Progenitor cell of endocrine pancreas (in vitro differentiated cells): ENCODE results near the gene NDST4. TPM values are rescaled to one million over a fixed set of nuclear protein-coding genes. Genes with fewer than 3 reads are reported as not detected.

ENCODE experiments used
- DNase-seq: peaks from one replicate; pipeline ENCODE4 v3.0.0; 2021; ENCODE audit warnings: low spot score; ENCODE audit not compliant: unreplicated experiment
- H3K27ac Mint-ChIP-seq: 2 replicates; pipeline ENCODE4 v1.8.0; 2021; ENCODE audit warnings: mild to moderate bottlenecking, moderate library complexity, mixed read lengths
- H3K27me3 Mint-ChIP-seq: 2 replicates; pipeline ENCODE4 v1.8.0; 2021; ENCODE audit warnings: mixed read lengths
- H3K36me3 Mint-ChIP-seq: 2 replicates; pipeline ENCODE4 v1.8.0; 2022; ENCODE audit warnings: mixed read lengths; ENCODE audit not compliant: insufficient read depth
- H3K4me1 Mint-ChIP-seq: 2 replicates; pipeline ENCODE4 v1.8.0; 2021; ENCODE audit warnings: low read depth, mixed read lengths
- H3K4me3 Mint-ChIP-seq: 2 replicates; pipeline ENCODE4 v1.8.0; 2021; ENCODE audit warnings: low read depth, mild to moderate bottlenecking, moderate library complexity, mixed read lengths
- H3K9me3 Mint-ChIP-seq: 2 replicates; pipeline ENCODE4 v1.8.0; 2021; ENCODE audit warnings: low read depth, mixed read lengths
- CTCF ChIP-seq: fragments of 200-600 bp; sonication (generic); IDR thresholded peaks from one replicate; pipeline ENCODE4 v1.5.0; 2021; ENCODE audit warnings: antibody characterized with exemption, mild to moderate bottlenecking; ENCODE audit not compliant: unreplicated experiment
- total RNA-seq: library from RNA; stranded (reverse); gene quantifications from 2 replicates; pipeline ENCODE4 v1.2.1, GENCODE V29; 2021

The NDST4 gene
- total RNA-seq, 1 donor from 2014 or later = 0.14 TPM

GRCh38 chr4:114857831-114858230 is 255.6 kb downstream of the NDST4 start:
- TF ChIP-seq CTCF = no peak
- no peak for DNase-seq
- H3K4me1 Mint-ChIP-seq = no peaks in the 10 kb centered on the region
- H3K4me3 Mint-ChIP-seq = no peak overlapping the region
- no peaks in the 10 kb centered on the region for H3K27me3 Mint-ChIP-seq
- H3K9me3 Mint-ChIP-seq = peaks cover 6% of the 10 kb centered on the region
- no peaks in the 10 kb centered on the region for H3K36me3 Mint-ChIP-seq
- no peak overlapping the region for H3K27ac Mint-ChIP-seq

GRCh38 chr4:114839986-114840385 is 273.4 kb downstream of the NDST4 start:
- H3K4me3 Mint-ChIP-seq = no peak overlapping the region
- DNase-seq = no peak
- TF ChIP-seq CTCF = no peak
- no peaks in the 10 kb centered on the region for H3K4me1 Mint-ChIP-seq
- no peaks in the 10 kb centered on the region for H3K36me3 Mint-ChIP-seq
- no peaks in the 10 kb centered on the region for H3K27me3 Mint-ChIP-seq
- peaks cover 4% of the 10 kb centered on the region for H3K9me3 Mint-ChIP-seq
- H3K27ac Mint-ChIP-seq = no peak overlapping the region

- Mint-ChIP-seq H3K27ac (no peak overlapping the region), H3K9me3 (no peaks in the 10 kb centered on the region), H3K4me3 (no peak overlapping the region), H3K36me3 (no peaks in the 10 kb centered on the region), H3K4me1 (no peaks in the 10 kb centered on the region), H3K27me3 (no peaks in the 10 kb centered on the region)
- TF ChIP-seq CTCF = no peak
- no peak for DNase-seq
Measured at GRCh38 chr4:114830628-114831027, 282.8 kb downstream of the NDST4 start.

GRCh38 chr4:114827651-114828050 is 285.8 kb downstream of the NDST4 start:
- DNase-seq = no peak
- Mint-ChIP-seq H3K4me3 (no peak overlapping the region), H3K27me3 (no peaks in the 10 kb centered on the region), H3K27ac (no peak overlapping the region), H3K4me1 (no peaks in the 10 kb centered on the region), H3K36me3 (no peaks in the 10 kb centered on the region), H3K9me3 (no peaks in the 10 kb centered on the region)
- TF ChIP-seq CTCF = no peak

GRCh38 chr4:114815760-114816159 is 297.7 kb downstream of the NDST4 start:
- Mint-ChIP-seq H3K4me1 (no peaks in the 10 kb centered on the region), H3K36me3 (no peaks in the 10 kb centered on the region), H3K27me3 (no peaks in the 10 kb centered on the region), H3K4me3 (no peak overlapping the region), H3K27ac (no peak overlapping the region), H3K9me3 (no peaks in the 10 kb centered on the region)
- DNase-seq = no peak
- TF ChIP-seq CTCF = no peak
